ENCODE data around the gene CADM1. TPM values are rescaled to one million over a fixed set of nuclear protein-coding genes. Genes with fewer than 3 reads are reported as not detected.

The CADM1 gene
- total and polyA plus RNA-seq, 9 donors = 6.6 to 61.2 (median 17.2) TPM

- H3K4me1 ChIP-seq (ENCODE audit: insufficient read depth) = no peaks in the 10 kb centered on the region
- DNase-seq = no peak
- H3K4me3 ChIP-seq = no peak overlapping the region
- no peaks in the 10 kb centered on the region for H3K27me3 ChIP-seq
- TF ChIP-seq EP300 (IDR thresholded peaks at IDR 0.05) = no peak
- no peak for TF ChIP-seq POLR2A (IDR thresholded peaks at IDR 0.05)
- TF ChIP-seq CTCF (IDR thresholded peaks at IDR 0.05) = no peak
- H3K9me3 ChIP-seq = no peaks in the 10 kb centered on the region
- 78 to 86% (median 85%) methylated on average over 2 of the region's 2 CpGs for WGBS, 3 donors
- no peak overlapping the region for H3K27ac ChIP-seq
- intact Hi-C loops (cut with DNase I) = no loop called here
- H3K36me3 ChIP-seq = no peaks in the 10 kb centered on the region
These were observed 378.1 kb downstream of the CADM1 start for GRCh38 chr11:115126092-115126491.

GRCh38 chr11:115124786-115125185, 379.4 kb downstream of the CADM1 start:
- H3K4me1 ChIP-seq (ENCODE audit: insufficient read depth) = no peaks in the 10 kb centered on the region
- H3K4me3 ChIP-seq = no peak overlapping the region
- H3K36me3 ChIP-seq = no peaks in the 10 kb centered on the region
- H3K27me3 ChIP-seq = no peaks in the 10 kb centered on the region
- WGBS, 3 donors = 85 to 90% (median 89%) methylated on average over 4 of the region's 4 CpGs
- H3K9me3 ChIP-seq = no peaks in the 10 kb centered on the region
- no peak for DNase-seq
- intact Hi-C loops (cut with DNase I) = no loop called here
- no peak for TF ChIP-seq POLR2A (IDR thresholded peaks at IDR 0.05)
- TF ChIP-seq CTCF (IDR thresholded peaks at IDR 0.05) = no peak
- no peak for TF ChIP-seq EP300 (IDR thresholded peaks at IDR 0.05)
- no peak overlapping the region for H3K27ac ChIP-seq

- intact Hi-C loops (cut with DNase I) = no loop called here
- H3K4me1 ChIP-seq (ENCODE audit: insufficient read depth) = no peaks in the 10 kb centered on the region
- TF ChIP-seq EP300 (IDR thresholded peaks at IDR 0.05) (no peak), CTCF (IDR thresholded peaks at IDR 0.05) (no peak), POLR2A (IDR thresholded peaks at IDR 0.05) (no peak)
- H3K4me3 ChIP-seq = no peak overlapping the region
- no peaks in the 10 kb centered on the region for H3K27me3 ChIP-seq
- H3K27ac ChIP-seq = no peak overlapping the region
- H3K9me3 ChIP-seq = no peaks in the 10 kb centered on the region
- 76 to 81% (median 77%) methylated on average over 7 of the region's 7 CpGs for WGBS, 3 donors
- DNase-seq = no peak
- no peaks in the 10 kb centered on the region for H3K36me3 ChIP-seq
These were observed 380.6 kb downstream of the CADM1 start for GRCh38 chr11:115123641-115124040.

GRCh38 chr11:115122274-115122673, 381.9 kb downstream of the CADM1 start:
- H3K4me3 ChIP-seq = no peak overlapping the region
- no peak overlapping the region for H3K27ac ChIP-seq
- intact Hi-C loops (cut with DNase I) = no loop called here
- 86 to 92% (median 88%) methylated on average over 3 of the region's 3 CpGs for WGBS, 3 donors
- no peaks in the 10 kb centered on the region for H3K36me3 ChIP-seq
- no peaks in the 10 kb centered on the region for H3K4me1 ChIP-seq (ENCODE audit: insufficient read depth)
- H3K9me3 ChIP-seq = no peaks in the 10 kb centered on the region
- no peak for DNase-seq
- TF ChIP-seq POLR2A (IDR thresholded peaks at IDR 0.05) (no peak), CTCF (IDR thresholded peaks at IDR 0.05) (no peak), EP300 (IDR thresholded peaks at IDR 0.05) (no peak)
- no peaks in the 10 kb centered on the region for H3K27me3 ChIP-seq

Small RNAs within 50 kb of the gene (small RNA-seq; reads per million reads assigned to genes)
- gene RF01293 = not detected
